HEK293T (cell line): ENCODE results near the gene EP300.

Experiments used
- CTCF ChIA-PET: fragments of 350-600 bp; formaldehyde crosslinking; extraction: SDS; loops from one replicate; lab custom pipeline; 2021; ENCODE audit warnings: antibody characterized with exemption, inconsistent platforms; lab: Yijun Ruan, JAX
- POLR2A ChIA-PET: fragments of 350-600 bp; formaldehyde crosslinking; extraction: SDS; loops from one replicate; lab custom pipeline; 2020; ENCODE audit warnings: antibody characterized with exemption, inconsistent platforms; lab: Yijun Ruan, JAX
- DNase-seq: peaks from one replicate; pipeline ENCODE4 v3.0.0; 2012; ENCODE audit warnings: mixed read lengths; ENCODE audit errors: extremely low spot score
- ARNT ChIP-seq: fragments of 450-650 bp; IDR thresholded peaks from 2 replicates; pipeline ENCODE4 v1.6.1; 2017; ENCODE audit warnings: mild to moderate bottlenecking
- BHLHE40 ChIP-seq: fragments of 450-650 bp; IDR thresholded peaks from 2 replicates; pipeline ENCODE4 v1.6.1; 2016; ENCODE audit warnings: mild to moderate bottlenecking, moderate library complexity, borderline replicate concordance
- CTBP1 ChIP-seq: fragments of 450-650 bp; IDR thresholded peaks from 2 replicates; pipeline ENCODE4 v1.6.1; 2016; ENCODE audit warnings: borderline replicate concordance
- ELF4 ChIP-seq: fragments of 450-650 bp; IDR thresholded peaks from 2 replicates; pipeline ENCODE4 v1.6.1; 2017; ENCODE audit warnings: antibody characterized with exemption
- FOXA1 ChIP-seq: fragments of 450-650 bp; IDR thresholded peaks from 2 replicates; pipeline ENCODE4 v1.6.1; 2016; ENCODE audit warnings: mild to moderate bottlenecking
- FOXK2 ChIP-seq: fragments of 450-650 bp; IDR thresholded peaks from 2 replicates; pipeline ENCODE4 v1.6.1; 2016; ENCODE audit warnings: mild to moderate bottlenecking
- FOXM1 ChIP-seq: fragments of 450-650 bp; IDR thresholded peaks from 2 replicates; pipeline ENCODE4 v1.6.1; 2017; ENCODE audit warnings: mild to moderate bottlenecking, borderline replicate concordance
- HDGF ChIP-seq: fragments of 450-650 bp; IDR thresholded peaks from 2 replicates; pipeline ENCODE4 v1.6.1; 2017; ENCODE audit warnings: antibody characterized with exemption, borderline replicate concordance
- L3MBTL2 ChIP-seq: fragments of 450-650 bp; conservative IDR thresholded peaks from 2 replicates; pipeline ENCODE4 v1.6.1; 2016; ENCODE audit warnings: mild to moderate bottlenecking
- LEF1 ChIP-seq: fragments of 450-650 bp; IDR thresholded peaks from 2 replicates; pipeline ENCODE4 v1.6.1; 2017; ENCODE audit warnings: mild to moderate bottlenecking, borderline replicate concordance
- NFRKB ChIP-seq: fragments of 450-650 bp; IDR thresholded peaks from 2 replicates; pipeline ENCODE4 v1.6.1; 2016; ENCODE audit warnings: mild to moderate bottlenecking, moderate library complexity
- SP1 ChIP-seq: fragments of 450-650 bp; IDR thresholded peaks from 2 replicates; pipeline ENCODE4 v1.6.1; 2017
- SUZ12 ChIP-seq: fragments of 450-650 bp; IDR thresholded peaks from 2 replicates; pipeline ENCODE4 v1.6.1; 2016; ENCODE audit warnings: mild to moderate bottlenecking
- TARDBP ChIP-seq: fragments of 450-650 bp; IDR thresholded peaks from 2 replicates; pipeline ENCODE4 v1.6.1; 2016
- ZNF384 ChIP-seq: fragments of 450-650 bp; IDR thresholded peaks from 2 replicates; pipeline ENCODE4 v1.6.1; 2016
- TF ChIP-seq, protein P1 (sequence below): fragments of 450-650 bp; IDR thresholded peaks from 2 replicates; pipeline ENCODE4 v1.6.1; 2016

The EP300 gene

DNA sequence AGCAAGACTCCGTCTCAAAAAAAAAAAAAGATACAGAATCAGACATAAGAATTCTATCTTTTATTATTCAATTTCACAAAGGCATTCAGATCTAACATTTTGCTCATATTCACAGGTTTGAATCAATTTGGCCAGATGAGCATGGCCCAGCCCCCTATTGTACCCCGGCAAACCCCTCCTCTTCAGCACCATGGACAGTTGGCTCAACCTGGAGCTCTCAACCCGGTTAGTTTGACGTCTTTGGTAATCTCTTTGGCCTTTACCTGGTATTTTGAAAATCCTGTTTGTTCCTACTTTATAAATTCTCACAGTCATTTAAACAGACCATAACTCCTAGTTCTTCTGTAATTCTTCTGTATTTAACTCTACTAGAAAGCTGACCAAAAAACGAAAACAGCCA lies 55.3 kb downstream of the EP300 start:
- no peak for DNase-seq
- ChIA-PET CTCF (interaction anchor here (1.2 kb wide), 1 partner anchor 125 kb away, joined by 3 read pairs; no protein-coding TSS in a partner anchor), POLR2A (no interaction called here)
- TF ChIP-seq ZNF384 (no peak), HDGF (no peak)

DNA sequence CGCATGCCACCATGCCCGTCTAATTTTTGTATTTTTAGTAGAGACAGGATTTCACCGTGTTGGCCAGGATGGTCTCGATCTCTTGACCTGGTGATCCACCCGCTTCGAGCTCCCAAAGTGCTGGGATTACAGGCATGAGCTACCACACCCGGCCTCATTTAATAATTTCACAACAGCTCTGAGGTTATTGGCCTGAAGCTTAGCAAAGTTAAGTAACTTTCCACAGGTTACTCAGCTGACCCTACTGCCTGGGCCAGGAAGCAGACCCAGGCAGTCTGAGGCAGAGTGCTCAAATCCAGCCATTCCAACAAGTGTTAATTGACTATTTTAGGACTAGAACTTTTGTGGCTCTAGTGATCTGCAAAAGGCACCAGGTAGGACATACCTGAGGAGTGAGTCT lies 60.5 kb downstream of the EP300 start:
- CTCF ChIA-PET: no interaction called here
- DNase-seq: no peak
- TF ChIP-seq, protein P1, sequence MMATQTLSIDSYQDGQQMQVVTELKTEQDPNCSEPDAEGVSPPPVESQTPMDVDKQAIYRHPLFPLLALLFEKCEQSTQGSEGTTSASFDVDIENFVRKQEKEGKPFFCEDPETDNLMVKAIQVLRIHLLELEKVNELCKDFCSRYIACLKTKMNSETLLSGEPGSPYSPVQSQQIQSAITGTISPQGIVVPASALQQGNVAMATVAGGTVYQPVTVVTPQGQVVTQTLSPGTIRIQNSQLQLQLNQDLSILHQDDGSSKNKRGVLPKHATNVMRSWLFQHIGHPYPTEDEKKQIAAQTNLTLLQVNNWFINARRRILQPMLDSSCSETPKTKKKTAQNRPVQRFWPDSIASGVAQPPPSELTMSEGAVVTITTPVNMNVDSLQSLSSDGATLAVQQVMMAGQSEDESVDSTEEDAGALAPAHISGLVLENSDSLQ: no peak
- TF ChIP-seq SP1 (no peak), LEF1 (no peak), ZNF384 (no peak), FOXK2 (no peak), FOXA1 (no peak), CTBP1 (no peak), HDGF (no peak), FOXM1 (no peak), BHLHE40 (no peak), SUZ12 (no peak), TARDBP (no peak)
- POLR2A ChIA-PET: no interaction called here

DNA sequence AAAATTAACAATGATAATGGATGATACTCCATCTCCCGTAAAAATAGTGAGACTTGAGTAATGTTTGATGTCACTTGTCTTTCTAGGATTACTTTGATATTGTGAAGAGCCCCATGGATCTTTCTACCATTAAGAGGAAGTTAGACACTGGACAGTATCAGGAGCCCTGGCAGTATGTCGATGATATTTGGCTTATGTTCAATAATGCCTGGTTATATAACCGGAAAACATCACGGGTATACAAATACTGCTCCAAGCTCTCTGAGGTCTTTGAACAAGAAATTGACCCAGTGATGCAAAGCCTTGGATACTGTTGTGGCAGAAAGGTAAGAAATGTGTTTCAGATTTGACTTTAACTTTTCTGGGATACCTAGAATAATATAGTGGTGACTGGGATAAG lies 64.7 kb downstream of the EP300 start:
- TF ChIP-seq FOXA1: no peak
- TF ChIP-seq FOXK2: no peak
- TF ChIP-seq SP1: no peak
- no peak for TF ChIP-seq LEF1
- TF ChIP-seq, protein P1: no peak
- no peak for TF ChIP-seq NFRKB
- TF ChIP-seq L3MBTL2: no peak
- TF ChIP-seq FOXM1: no peak
- TF ChIP-seq ZNF384: no peak
- no peak for TF ChIP-seq CTBP1
- no peak for TF ChIP-seq BHLHE40
- TF ChIP-seq ELF4: no peak
- no peak for TF ChIP-seq ARNT
- no peak for TF ChIP-seq TARDBP
- no peak for TF ChIP-seq SUZ12
- no peak for TF ChIP-seq HDGF
- ChIA-PET CTCF (interaction anchor here (0.6 kb wide), 1 partner anchor 243 kb away, joined by 3 read pairs; no protein-coding TSS in a partner anchor), POLR2A (no interaction called here)
- no peak for DNase-seq

DNA sequence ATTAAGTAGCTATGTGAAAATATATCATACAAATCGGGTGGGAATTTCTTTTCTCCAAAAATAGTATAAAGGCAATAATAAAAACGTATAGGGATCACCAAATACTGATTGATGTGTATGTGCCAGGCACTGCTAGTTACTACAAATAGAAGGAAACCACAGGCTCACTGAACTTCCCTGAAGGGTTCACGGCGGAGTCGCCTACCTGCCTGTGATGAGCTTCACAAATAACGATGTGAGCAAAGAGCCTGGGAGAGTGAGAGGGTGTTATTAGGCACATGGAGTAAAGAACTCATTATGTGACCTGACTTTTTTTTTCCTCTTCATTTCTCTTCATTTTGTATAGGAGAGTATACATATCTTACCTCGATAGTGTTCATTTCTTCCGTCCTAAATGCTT lies 76.8 kb downstream of the EP300 start:
- ChIA-PET CTCF (interaction anchor here (0.6 kb wide), 1 partner anchor 99 kb away, joined by 5 read pairs; no protein-coding TSS in a partner anchor), POLR2A (interaction anchor here (1.0 kb wide), 1 partner anchor 28 kb away, joined by 3 read pairs; no protein-coding TSS in a partner anchor)
- TF ChIP-seq NFRKB (no peak), L3MBTL2 (no peak), ZNF384 (no peak), FOXK2 (no peak), FOXA1 (no peak), ARNT (no peak), TARDBP (no peak), SUZ12 (no peak), HDGF (no peak), CTBP1 (no peak), ELF4 (no peak), LEF1 (no peak), BHLHE40 (no peak), FOXM1 (no peak), SP1 (no peak)
- TF ChIP-seq, protein P1: no peak
- no peak for DNase-seq

DNA sequence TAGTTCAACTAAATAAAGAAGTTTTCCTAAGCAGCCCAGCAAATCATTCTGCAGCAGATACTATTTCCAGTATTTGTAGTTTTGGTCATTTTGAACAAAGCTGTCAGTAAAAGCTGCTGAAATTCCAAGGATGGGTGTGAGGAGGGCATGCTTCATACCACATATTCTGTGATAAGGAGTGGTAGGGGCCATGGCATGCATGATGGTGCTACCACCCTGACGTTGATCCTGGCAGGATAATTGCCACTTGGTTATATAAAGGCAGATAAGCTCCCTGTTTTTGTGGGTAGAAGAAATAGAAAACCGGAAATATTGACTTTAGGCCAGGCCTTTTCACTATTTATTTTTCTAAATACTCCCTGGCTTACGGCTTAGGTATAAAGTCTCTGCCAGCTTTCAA lies 79.6 kb downstream of the EP300 start:
- TF ChIP-seq CTBP1: no peak
- POLR2A ChIA-PET: no interaction called here
- no peak for DNase-seq
- CTCF ChIA-PET: interaction anchor here (0.6 to 0.8 kb wide), 2 partner anchors 111 to 415 kb away, joined by 3 read pairs; no protein-coding TSS in a partner anchor

DNA sequence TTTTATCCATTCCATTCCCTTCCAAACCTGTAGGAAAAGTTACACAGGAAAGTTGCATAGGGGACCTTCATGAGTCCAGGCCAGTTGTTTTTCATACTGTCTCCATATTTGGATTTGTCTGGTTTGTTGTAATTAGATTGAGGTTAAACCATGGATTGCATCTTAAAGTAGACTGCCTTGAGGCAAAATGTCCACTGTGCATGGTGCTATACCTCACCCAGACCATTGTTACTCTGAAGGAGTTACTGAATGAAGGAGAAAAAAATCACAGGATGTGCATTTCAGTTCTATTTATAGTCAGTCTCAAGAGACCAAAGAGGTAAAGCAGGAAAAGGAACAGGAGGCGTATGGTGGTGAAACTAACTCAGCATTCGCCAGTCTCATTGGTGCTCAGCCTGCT lies 83.2 kb downstream of the EP300 start:
- no peak for TF ChIP-seq TARDBP
- no peak for TF ChIP-seq LEF1
- TF ChIP-seq L3MBTL2: no peak
- no peak for TF ChIP-seq FOXM1
- TF ChIP-seq CTBP1: no peak
- TF ChIP-seq, protein P1: no peak
- TF ChIP-seq BHLHE40: no peak
- no peak for TF ChIP-seq SP1
- TF ChIP-seq SUZ12: no peak
- ChIA-PET CTCF (no interaction called here), POLR2A (no interaction called here)
- no peak for DNase-seq
